DMS153 (cell line): ENCODE data around the gene BRSK2.
"Not testable (repeated sequence)": the region's sequence is repeated elsewhere in the genome, so short reads cannot be mapped to it uniquely, and the experiment has no call there.

ENCODE experiments used
- DNase-seq: peaks from one replicate; lab custom pipeline; 2025; lab: John Stamatoyannopoulos, UW

The BRSK2 gene

GRCh38 chr11:1389932-1390568 is at the start of gene BRSK2:
Gene BRSK2 (plus strand): TSS chr11:1389934. CDS start chr11:1390285, 351 bp downstream.
- DNase-seq = no peak

DNA sequence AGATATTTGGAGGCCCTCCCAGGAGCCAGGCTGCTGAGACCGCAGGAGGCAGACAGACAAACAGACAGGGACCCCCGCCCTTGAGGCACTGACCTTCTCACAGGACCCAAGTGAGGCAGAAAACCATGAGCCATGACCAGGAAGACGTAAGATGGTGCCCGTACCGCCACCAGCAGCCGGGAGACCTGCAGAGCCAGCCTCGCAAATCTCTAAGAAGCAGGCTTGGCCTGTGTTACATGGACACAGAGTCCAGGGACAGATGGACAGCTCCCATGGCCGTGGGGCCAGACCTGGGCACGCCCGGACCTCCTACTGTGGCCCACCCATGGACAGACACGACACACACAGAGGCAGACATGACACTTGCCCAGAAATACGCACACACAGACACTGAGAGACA is 49.6 kb upstream of the BRSK2 start:
- DNase-seq = no peak

DNA sequence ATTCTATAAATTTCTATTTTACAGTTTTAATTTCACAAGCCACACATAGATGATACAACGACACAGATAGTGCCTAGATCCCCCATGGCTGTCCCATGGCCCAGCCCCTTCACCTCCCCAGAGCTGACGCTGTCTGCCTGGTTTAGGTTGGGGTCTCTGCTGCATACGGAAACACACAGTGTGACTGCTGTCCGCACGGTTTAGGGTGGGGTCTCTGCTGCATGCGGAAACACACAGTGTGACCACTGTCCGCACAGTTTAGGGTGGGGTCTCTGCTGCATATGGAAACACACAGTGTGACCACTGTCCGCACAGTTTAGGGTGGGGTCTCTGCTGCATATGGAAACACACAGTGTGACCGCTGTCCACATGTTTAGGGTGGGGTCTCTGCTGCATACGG is 48.5 kb upstream of the BRSK2 start:
- DNase-seq = not testable (repeated sequence)

DNA sequence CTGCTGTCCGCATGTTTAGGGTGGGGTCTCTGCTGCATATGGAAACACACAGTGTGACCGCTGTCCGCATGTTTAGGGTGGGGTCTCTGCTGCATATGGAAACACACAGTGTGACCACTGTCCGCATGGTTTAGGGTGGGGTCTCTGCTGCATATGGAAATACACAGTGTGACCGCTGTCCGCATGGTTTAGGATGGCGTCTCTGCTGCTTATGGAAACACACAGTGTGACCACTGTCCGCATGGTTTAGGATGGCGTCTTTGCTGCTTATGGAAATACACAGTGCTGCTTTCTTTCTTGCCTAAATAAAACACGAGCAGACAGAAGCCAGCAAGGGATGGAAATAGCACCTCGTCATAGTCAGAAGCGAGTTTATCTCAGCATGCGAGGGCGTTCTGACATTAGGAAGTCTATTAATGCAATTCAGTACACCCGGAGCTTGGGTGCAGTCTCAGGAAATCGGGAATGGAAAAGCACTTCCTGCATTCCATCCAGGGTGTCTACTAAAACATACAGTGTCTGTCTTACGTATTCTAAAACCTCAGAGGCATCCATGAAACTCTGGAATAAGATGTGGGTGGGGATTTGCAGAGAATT is 47.7 kb upstream of the BRSK2 start:
- DNase-seq = no peak

GRCh38 chr11:1342946-1343345 is 46.8 kb upstream of the BRSK2 start:
- DNase-seq = no peak

- DNase-seq = no peak
These were observed 46.2 kb upstream of the BRSK2 start for GRCh38 chr11:1343391-1344055.

- DNase-seq = no peak
These were observed 45.6 kb upstream of the BRSK2 start for GRCh38 chr11:1344056-1344635.

DNA sequence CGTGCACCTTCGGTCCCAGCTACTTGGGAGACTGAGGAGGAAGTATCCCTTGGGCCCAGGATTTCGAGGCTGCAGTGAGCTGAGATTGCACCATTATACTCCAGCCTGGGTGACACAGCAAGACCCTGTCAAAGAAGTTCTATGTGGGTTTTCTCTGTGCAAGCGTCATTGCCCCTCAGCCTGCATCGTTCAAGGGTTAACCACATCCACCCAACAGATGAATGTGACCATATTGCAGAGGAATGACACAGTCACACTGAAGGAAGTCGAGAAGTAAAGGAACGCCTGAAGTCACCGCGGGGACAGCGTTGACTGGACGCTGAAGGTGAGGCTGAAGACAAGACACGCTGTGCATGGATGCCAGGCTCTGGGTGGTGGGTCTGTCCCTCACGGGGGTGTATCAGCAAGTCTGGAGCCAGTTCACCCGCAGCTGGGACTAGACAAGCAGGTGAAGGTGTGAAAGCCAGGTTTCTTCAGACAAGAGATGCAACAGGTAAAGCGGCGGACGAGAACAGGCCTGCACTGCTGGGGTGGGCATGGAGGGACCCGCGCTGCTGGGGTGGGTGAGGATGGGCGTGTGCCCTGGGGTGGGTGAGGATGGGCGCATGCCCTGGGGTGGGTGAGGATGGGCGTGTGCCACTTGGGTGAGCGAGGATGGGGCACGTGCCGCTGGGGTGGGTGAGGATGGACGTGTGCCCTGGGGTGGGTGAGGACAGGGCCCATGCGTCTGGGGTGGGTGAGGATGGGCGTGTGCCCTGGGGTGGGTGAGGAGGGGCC is 43.8 kb upstream of the BRSK2 start:
- DNase-seq = no peak

DNA sequence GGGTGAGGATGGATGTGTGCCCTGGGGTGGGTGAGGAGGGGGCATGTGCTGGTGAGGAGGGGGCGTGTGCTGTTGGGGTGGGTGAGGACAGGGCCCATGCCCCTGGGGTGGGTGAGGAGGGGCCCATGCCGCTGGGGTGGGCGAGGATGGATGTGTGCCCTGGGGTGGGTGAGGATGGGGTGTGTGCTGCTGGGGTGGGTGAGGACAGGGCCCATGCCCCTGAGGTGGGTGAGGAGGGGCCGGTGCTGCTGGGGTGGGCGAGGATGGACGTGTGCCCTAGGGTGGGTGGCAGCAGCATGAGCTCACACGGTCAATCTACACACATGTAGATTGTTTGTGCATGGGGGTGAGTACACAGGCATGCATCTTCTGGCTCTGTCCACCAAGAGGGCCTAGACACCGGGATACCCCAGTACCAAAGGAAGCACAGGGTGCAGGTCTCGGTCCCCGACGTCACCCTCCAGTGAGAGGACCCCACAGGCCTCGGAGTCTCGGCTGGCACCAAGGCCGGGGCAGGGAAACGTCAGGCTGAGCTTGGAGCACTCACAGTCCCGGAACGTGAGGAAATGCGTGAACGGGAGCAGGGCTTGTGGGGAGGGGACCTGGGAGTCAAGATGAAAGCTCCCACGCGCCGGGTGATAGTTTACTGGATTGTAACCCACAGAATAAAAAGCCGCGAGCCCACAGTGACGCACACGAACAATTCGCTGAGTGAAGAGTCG is 42.9 kb upstream of the BRSK2 start:
- DNase-seq = no peak

GRCh38 chr11:1347411-1347999 is 42.2 kb upstream of the BRSK2 start:
- not testable (repeated sequence) for DNase-seq

DNA sequence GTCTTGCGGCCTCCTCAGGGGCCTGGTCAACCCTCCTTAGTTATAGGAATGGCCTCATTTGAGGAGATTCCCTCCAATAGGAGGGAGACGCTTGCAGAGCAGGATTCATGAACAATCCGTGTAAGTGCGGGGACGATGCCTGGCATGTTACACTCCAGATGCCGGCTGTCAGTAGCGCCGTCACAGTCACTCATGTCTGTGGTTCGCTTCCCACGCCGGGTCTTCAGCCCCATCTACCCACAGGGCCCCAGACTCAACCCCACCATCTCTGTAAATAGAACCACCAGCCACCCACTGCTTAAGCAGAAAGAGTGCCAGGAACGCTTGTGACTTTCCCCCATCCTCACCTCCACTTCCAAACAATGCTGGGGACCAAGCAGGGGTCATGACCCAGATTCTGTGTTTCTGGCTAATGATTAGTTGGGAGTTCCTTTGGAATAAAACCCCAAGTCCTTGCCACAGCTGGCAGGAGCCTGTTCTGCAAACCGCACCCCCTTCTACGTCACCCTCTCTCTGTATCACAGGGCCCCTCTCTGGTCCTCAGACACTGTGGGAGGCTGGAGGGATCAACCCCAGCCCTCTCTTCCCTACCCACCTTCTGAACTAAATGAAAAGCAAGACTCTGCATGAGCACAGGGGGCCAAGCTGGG is 41.5 kb upstream of the BRSK2 start:
- DNase-seq = no peak

DNA sequence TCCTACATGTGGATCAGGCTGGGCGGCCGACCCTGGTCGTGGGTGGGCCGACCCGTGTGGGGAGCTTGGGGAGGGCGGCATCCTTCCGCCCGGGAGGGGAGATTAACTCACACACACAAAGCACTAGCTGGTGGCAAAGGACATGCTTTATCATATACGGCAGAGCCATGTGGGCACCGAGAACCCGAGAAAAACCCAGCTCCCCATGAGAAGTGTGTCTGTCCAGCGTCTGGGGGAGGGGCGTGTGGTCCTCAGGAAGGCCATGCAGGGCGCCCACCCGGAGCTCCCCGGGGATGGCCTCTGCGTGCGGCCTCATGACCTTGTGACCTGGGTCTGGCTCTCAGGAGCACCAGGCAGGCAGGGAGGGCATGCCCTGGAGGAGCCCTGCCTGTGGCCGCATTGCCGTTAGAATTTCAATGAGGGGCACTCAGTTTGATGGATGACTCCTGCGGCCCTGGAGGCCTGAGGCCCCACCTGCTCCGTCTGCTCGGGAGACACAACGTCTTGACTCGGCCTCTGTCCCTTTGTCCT is 40.9 kb upstream of the BRSK2 start:
- no peak for DNase-seq

GRCh38 chr11:1349327-1350041 is 40.2 kb upstream of the BRSK2 start:
- no peak for DNase-seq

GRCh38 chr11:1350086-1350725 is 39.5 kb upstream of the BRSK2 start:
- no peak for DNase-seq

- no peak for DNase-seq
These were observed 38.3 kb upstream of the BRSK2 start for GRCh38 chr11:1351278-1351937.

DNA sequence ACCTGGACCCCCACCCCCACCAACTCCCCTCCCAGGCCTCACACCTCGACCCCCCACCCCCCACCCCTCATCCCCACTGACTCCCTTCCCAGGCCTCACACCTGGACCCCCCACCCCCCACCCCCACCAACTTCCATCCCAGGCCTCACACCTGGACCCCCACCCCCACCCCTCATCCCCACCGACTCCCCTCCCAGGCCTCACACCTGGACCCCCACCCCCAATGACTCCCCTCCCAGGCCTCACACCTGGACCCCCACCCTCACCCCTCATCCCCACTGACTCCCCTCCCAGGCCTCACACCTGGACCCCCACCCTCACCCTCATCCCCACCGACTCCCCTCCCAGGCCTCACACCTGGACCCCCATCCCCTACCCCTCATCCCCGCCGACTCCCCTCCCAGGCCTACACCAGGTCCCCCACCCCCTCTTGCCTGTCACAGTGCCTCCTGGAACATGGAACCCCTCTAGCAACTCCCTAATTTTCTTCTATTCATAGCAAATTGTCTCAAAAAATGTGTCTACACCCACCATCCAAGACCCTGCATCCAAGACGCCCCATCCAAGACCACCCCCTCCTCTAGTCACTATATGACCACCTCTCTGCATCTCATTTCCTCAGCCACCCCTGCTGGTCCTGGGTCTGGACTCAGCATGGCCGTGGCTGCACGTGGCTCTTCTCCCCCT is 36.9 kb upstream of the BRSK2 start:
- DNase-seq = no peak

DNA sequence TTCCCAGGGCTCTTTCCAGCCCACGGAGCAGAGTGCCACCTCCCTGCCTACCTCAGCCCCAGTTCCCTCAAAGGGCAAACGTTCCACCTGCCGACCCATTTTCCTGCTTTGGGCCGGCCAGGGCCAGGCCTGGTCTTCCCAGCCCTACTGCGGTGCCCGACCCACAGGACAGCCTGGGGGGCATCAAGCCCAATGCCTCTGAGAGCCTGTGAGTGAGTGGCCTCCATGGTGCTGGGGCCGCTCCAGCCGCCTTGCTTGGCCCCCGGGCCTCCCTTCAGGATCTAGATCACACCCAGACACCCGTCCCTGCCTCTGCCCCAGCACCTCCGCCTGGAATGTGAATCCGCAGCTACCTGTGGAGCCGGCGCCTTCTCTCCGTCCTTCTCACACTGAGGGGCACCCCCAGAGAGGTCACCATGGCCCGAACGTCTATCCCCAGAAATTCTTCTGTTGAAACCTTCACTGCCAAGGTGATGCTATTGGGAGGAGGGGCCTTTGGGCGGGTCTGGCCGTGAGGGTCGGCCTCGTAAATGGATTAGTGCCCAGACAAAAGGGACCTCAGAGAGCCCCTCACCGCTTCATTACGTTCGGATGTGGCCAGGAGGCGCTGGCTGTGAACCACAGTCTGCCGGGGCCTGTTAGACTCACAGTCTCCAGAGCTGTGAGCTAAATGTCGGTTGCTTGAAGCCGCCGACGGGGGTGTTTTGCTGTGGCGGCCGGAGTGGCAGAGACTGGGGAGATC is 36.2 kb upstream of the BRSK2 start:
- DNase-seq = no peak
